HepG2 (cell line): ENCODE measurements around the gene TCN1. TPM values are rescaled to one million over a fixed set of nuclear protein-coding genes. Genes with fewer than 3 reads are reported as not detected.

ENCODE experiments used
- ATAC-seq: fragments of 200-7000 bp; cut with Tn5 transposase; 3 replicates; pipeline ENCODE4 v1.9.1; 2020; ENCODE audit warnings: mild to moderate bottlenecking, moderate library complexity
- BruUV-seq: library from RNA; stranded (reverse); fragments of 400-500 nt; replicated peaks from 2 replicates; lab custom pipeline; 2021; lab: Mats Ljungman, UMichigan
- CTCF ChIA-PET: fragments of 300-600 bp; formaldehyde crosslinking; extraction: SDS; loops from one replicate; lab custom pipeline; 2021; ENCODE audit warnings: low total read pairs, inconsistent platforms, low intra/inter-chr PET ratio; lab: Yijun Ruan, JAX
- POLR2A ChIA-PET: fragments of 350-600 bp; sonication (Branson Sonifier 250); formaldehyde crosslinking; loops from one replicate; lab custom pipeline; 2020; ENCODE audit warnings: antibody characterized with exemption, inconsistent platforms; lab: Yijun Ruan, JAX
- DNase-seq: peaks from one replicate; pipeline ENCODE4 v3.0.0-alpha.2; 2015; ENCODE audit warnings: low spot score
- FAIRE-seq: peaks from 3 replicates; lab custom pipeline; 2011; peaks lifted over from hg19 to GRCh38; lab: Jason Lieb, UNC
- H2AFZ ChIP-seq: one replicate; pipeline ENCODE4 v1.6.1; 2011; ENCODE audit warnings: low read length, inconsistent platforms
- H3K27ac ChIP-seq: fragments of 300-600 bp; 3 replicates; pipeline ENCODE4 v1.8.0; 2011; ENCODE audit warnings: mixed run types, mild to moderate bottlenecking, mixed read lengths, low read length, inconsistent platforms; ENCODE audit not compliant: insufficient read depth; ENCODE audit errors: extremely low read length
- H3K27me3 ChIP-seq, 2 experiments: fragments of 200-600 bp in 1 of 2; 2 replicates in 1 of 2; 3 replicates in 1 of 2; pipeline versions ENCODE4 v1.6.0 to v1.8.0; 2011; ENCODE audit warnings: low read length in 2 of 2, mild to moderate bottlenecking in 2 of 2, moderate library complexity in 2 of 2, inconsistent platforms in 1 of 2; ENCODE audit not compliant: insufficient read depth in 2 of 2, control insufficient read depth in 1 of 2
- H3K36me3 ChIP-seq, 2 experiments: fragments of 200-600 bp in 1 of 2; replicated peaks in 1 of 2; 2 replicates in 1 of 2; 3 replicates in 1 of 2; pipeline versions ENCODE4 v1.5.1 to v1.8.0; 2011; ENCODE audit warnings: low read length in 2 of 2, inconsistent platforms in 1 of 2; ENCODE audit not compliant: insufficient read depth in 2 of 2, control insufficient read depth in 1 of 2
- H3K4me1 ChIP-seq: 2 replicates; pipeline ENCODE4 v1.5.1; 2012; ENCODE audit warnings: low read length, inconsistent platforms; ENCODE audit not compliant: insufficient read depth
- H3K4me2 ChIP-seq: 2 replicates; pipeline ENCODE4 v1.6.0; 2011; ENCODE audit warnings: low read depth, low read length, inconsistent platforms
- H3K4me3 ChIP-seq, 3 experiments: fragments of 200-600 bp in 1 of 3; sonication (generic), shearing (Covaris generic) in 1 of 3; replicated peaks in 1 of 3; 2 replicates each; pipeline ENCODE4 v1.5.1; 2011 to 2016; ENCODE audit warnings: low read length in 3 of 3, inconsistent platforms in 2 of 3, low read depth in 2 of 3, mild to moderate bottlenecking in 2 of 3, control low read depth in 1 of 3, mixed read lengths in 1 of 3; ENCODE audit not compliant: insufficient read depth in 1 of 3
- H3K79me2 ChIP-seq: one replicate; pipeline ENCODE4 v1.6.1; 2011; ENCODE audit warnings: low read length, inconsistent platforms; ENCODE audit not compliant: insufficient read depth
- H3K9ac ChIP-seq: 2 replicates; pipeline ENCODE4 v1.6.0; 2011; ENCODE audit warnings: mild to moderate bottlenecking, low read depth, low read length, inconsistent platforms; ENCODE audit not compliant: insufficient read depth
- H3K9me3 ChIP-seq: 2 replicates; pipeline ENCODE4 v1.5.1; 2012; ENCODE audit warnings: mild to moderate bottlenecking, low read length
- H4K20me1 ChIP-seq: 2 replicates; pipeline ENCODE4 v1.6.0; 2011; ENCODE audit warnings: inconsistent platforms, mild to moderate bottlenecking, low read length, moderate library complexity; ENCODE audit not compliant: insufficient read depth
- BORCS8-MEF2B ChIP-seq: sonication (generic); formaldehyde crosslinking; IDR thresholded peaks from 2 replicates; pipeline ENCODE4 v1.8.0; 2022; ENCODE audit warnings: mild to moderate bottlenecking, missing genetic modification reagents
- DDIT3 ChIP-seq: sonication (generic); formaldehyde crosslinking; IDR thresholded peaks from 2 replicates; pipeline ENCODE4 v1.4.0; 2020; ENCODE audit warnings: mild to moderate bottlenecking, missing genetic modification reagents
- ERF ChIP-seq: IDR thresholded peaks from 2 replicates; pipeline ENCODE4 v1.6.1; 2018; ENCODE audit warnings: missing biosample characterization, missing genetic modification reagents
- GPBP1L1 ChIP-seq: sonication (generic); formaldehyde crosslinking; IDR thresholded peaks from 2 replicates; pipeline ENCODE4 v1.5.0; 2020; ENCODE audit warnings: mild to moderate bottlenecking, missing genetic modification reagents
- NFE2 ChIP-seq: sonication (generic); formaldehyde crosslinking; IDR thresholded peaks from 2 replicates; pipeline ENCODE4 v1.4.0; 2020; ENCODE audit warnings: missing genetic modification reagents
- NFIB ChIP-seq: sonication (generic); formaldehyde crosslinking; IDR thresholded peaks from 2 replicates; pipeline ENCODE4 v1.9.0; 2021; ENCODE audit warnings: missing genetic modification reagents, mild to moderate bottlenecking, borderline replicate concordance
- RAD51 ChIP-seq: fragments of 450-650 bp; IDR thresholded peaks from 2 replicates; pipeline ENCODE4 v1.6.1; 2016; ENCODE audit warnings: borderline replicate concordance
- SMAD1 ChIP-seq: sonication (generic); formaldehyde crosslinking; IDR thresholded peaks from 2 replicates; pipeline ENCODE4 v1.4.0; 2020; ENCODE audit warnings: missing genetic modification reagents, low read depth, mild to moderate bottlenecking, borderline replicate concordance
- TCF12 ChIP-seq, 2 experiments: fragments of 450-650 bp in 1 of 2; sonication (generic) in 1 of 2; formaldehyde crosslinking in 1 of 2; IDR thresholded peaks; 2 replicates each; pipeline versions ENCODE4 v1.6.1 to v1.8.0; 2017 to 2022; ENCODE audit warnings: antibody characterized with exemption in 1 of 2, mild to moderate bottlenecking in 1 of 2, missing genetic modification reagents in 1 of 2, moderate library complexity in 1 of 2
- ZBTB7A ChIP-seq: sonication (generic); formaldehyde crosslinking; IDR thresholded peaks from 2 replicates; pipeline ENCODE4 v1.8.0; 2022; ENCODE audit warnings: mild to moderate bottlenecking, missing genetic modification reagents
- ZKSCAN1 ChIP-seq: fragments of 150-350 bp; IDR thresholded peaks from 2 replicates; pipeline ENCODE4 v1.6.1; 2014; ENCODE audit warnings: low read length
- ZNF121 ChIP-seq: sonication (generic); formaldehyde crosslinking; IDR thresholded peaks from 2 replicates; pipeline ENCODE4 v1.5.0; 2020; ENCODE audit warnings: mild to moderate bottlenecking, missing genetic modification reagents
- ZNF124 ChIP-seq: sonication (generic); formaldehyde crosslinking; IDR thresholded peaks from 2 replicates; pipeline ENCODE4 v1.4.0; 2020; ENCODE audit warnings: missing genetic modification reagents
- ZNF326 ChIP-seq: sonication (generic); formaldehyde crosslinking; IDR thresholded peaks from 2 replicates; pipeline ENCODE4 v1.4.0; 2020; ENCODE audit warnings: missing genetic modification reagents, borderline replicate concordance
- ZNF737 ChIP-seq: sonication (generic); formaldehyde crosslinking; IDR thresholded peaks from 2 replicates; pipeline ENCODE4 v1.5.0; 2020; ENCODE audit warnings: missing genetic modification reagents, mild to moderate bottlenecking, borderline replicate concordance
- ZNF772 ChIP-seq: sonication (generic); formaldehyde crosslinking; IDR thresholded peaks from 2 replicates; pipeline ENCODE4 v1.5.0; 2020; ENCODE audit warnings: mild to moderate bottlenecking, missing genetic modification reagents
- ZNF781 ChIP-seq: sonication (generic); formaldehyde crosslinking; IDR thresholded peaks from 2 replicates; pipeline ENCODE4 v1.5.1; 2020; ENCODE audit warnings: borderline replicate concordance, mild to moderate bottlenecking, missing genetic modification reagents; ENCODE audit errors: not compliant biosample characterization
- ZSCAN31 ChIP-seq: sonication (generic); formaldehyde crosslinking; IDR thresholded peaks from 2 replicates; pipeline ENCODE4 v1.5.0; 2020; ENCODE audit warnings: low read depth, mild to moderate bottlenecking, missing genetic modification reagents
- in situ Hi-C: cut with HindIII; loops from 2 replicates; pipeline ENCODE4 v1.10.0; 2017; ENCODE audit warnings: low pct_unique_long_range_greater_than_20kb; ENCODE audit not compliant: extremely low pct_ligation_motif_present
- intact Hi-C: fragments of 100-400 bp; cut with micrococcal nuclease; formaldehyde crosslinking; loops from one replicate; pipeline ENCODE4 v1.10.0; 2022; ENCODE audit not compliant: unreplicated experiment
- polyA plus RNA-seq, 8 experiments: library from polyadenylated mRNA; depleted of rRNA in 3 of 8; stranded (reverse) in 7 of 8; unstranded in 1 of 8; fragments of >200 nt; fragmentation: Illumina TruSeq in 4 of 8; extraction: Trizol in 4 of 8; gene quantifications; 2 replicates each; pipeline versions ENCODE4 v1.2.1 to v1.2.3, GENCODE V29; 2011 to 2016; ENCODE audit warnings: low read depth in 4 of 8, missing spikeins in 1 of 8, mixed read lengths in 1 of 8; ENCODE audit not compliant: insufficient read depth in 1 of 8
- total RNA-seq, 5 experiments: library from RNA; depleted of rRNA; stranded (reverse); fragments of >200 nt; fragmentation: Illumina TruSeq; extraction: Trizol; gene quantifications; 2 replicates each; pipeline ENCODE4 v1.2.3, GENCODE V29; 2016; ENCODE audit warnings: low read depth in 1 of 5
- TF ChIP-seq, protein P1 (sequence below): sonication (generic); formaldehyde crosslinking; IDR thresholded peaks from 2 replicates; pipeline ENCODE4 v1.4.0; 2020; ENCODE audit warnings: mild to moderate bottlenecking, missing genetic modification reagents

Gene TCN1
- total and polyA plus RNA-seq, 2 of the 13 experiments (the other 11 are each of a cell fraction or from before 2014, with no cell fraction given): not detected

DNA sequence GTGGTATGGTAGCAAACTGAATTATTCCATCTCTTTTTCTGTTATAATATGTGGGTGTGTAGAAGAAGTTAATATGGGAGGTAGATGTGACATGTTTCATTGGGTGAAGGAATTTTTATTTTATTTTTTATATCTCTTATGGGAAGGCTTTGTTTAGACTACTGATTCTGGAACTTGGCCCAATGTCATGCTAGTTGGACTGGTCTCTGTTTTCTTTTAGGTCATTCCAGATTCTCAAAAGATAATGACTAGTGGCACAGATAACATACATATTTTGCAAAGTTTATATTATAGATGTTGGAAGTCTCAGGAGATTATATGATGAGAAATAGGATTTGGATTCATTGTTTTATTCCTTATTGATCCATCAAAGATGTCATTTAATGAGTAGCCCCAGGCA, 11.0 kb upstream of the TCN1 start:
- POLR2A ChIA-PET: no interaction called here
- no peak for TF ChIP-seq BORCS8-MEF2B (CRISPR knock-in tag)
- TF ChIP-seq GPBP1L1: no peak
- TF ChIP-seq, protein P1, sequence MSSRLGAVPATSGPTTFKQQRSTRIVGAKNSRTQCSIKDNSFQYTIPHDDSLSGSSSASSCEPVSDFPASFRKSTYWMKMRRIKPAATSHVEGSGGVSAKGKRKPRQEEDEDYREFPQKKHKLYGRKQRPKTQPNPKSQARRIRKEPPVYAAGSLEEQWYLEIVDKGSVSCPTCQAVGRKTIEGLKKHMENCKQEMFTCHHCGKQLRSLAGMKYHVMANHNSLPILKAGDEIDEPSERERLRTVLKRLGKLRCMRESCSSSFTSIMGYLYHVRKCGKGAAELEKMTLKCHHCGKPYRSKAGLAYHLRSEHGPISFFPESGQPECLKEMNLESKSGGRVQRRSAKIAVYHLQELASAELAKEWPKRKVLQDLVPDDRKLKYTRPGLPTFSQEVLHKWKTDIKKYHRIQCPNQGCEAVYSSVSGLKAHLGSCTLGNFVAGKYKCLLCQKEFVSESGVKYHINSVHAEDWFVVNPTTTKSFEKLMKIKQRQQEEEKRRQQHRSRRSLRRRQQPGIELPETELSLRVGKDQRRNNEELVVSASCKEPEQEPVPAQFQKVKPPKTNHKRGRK (CRISPR knock-in tag): no peak
- TF ChIP-seq ZNF781 (CRISPR knock-in tag): no peak
- TF ChIP-seq NFE2: no peak
- TF ChIP-seq ZNF326 (CRISPR knock-in tag): no peak
- no peak for TF ChIP-seq TCF12 (IDR thresholded peaks at IDR 0.05)
- TF ChIP-seq TCF12 (CRISPR knock-in tag; IDR thresholded peaks at IDR 0.05): no peak
- no peak for TF ChIP-seq ZBTB7A (CRISPR knock-in tag)
- no peak for TF ChIP-seq ZNF737 (CRISPR knock-in tag)
- no peak for TF ChIP-seq NFIB (CRISPR knock-in tag)
- TF ChIP-seq ZNF124: no peak
- TF ChIP-seq RAD51: no peak
- TF ChIP-seq ZKSCAN1: no peak
- TF ChIP-seq DDIT3 (CRISPR knock-in tag): no peak
- TF ChIP-seq ZSCAN31 (CRISPR knock-in tag): no peak
- no peak for TF ChIP-seq ERF (CRISPR knock-in tag)
- TF ChIP-seq ZNF121 (CRISPR knock-in tag): no peak
- no peak for TF ChIP-seq ZNF772 (CRISPR knock-in tag)
- no peak for TF ChIP-seq SMAD1 (CRISPR knock-in tag)
- TF ChIP-seq, all 625 proteins: peak for 0
- Histone ChIP-seq H4K20me1 (no peaks in the 10 kb centered on the region), H3K27ac (no peak overlapping the region), H3K9ac (no peak overlapping the region), H3K4me2 (no peak overlapping the region), H3K4me1 (peaks cover 10% of the 10 kb centered on the region), H3K79me2 (no peaks in the 10 kb centered on the region), H3K4me3 (no peak overlapping the region), H3K27me3 (no peaks in the 10 kb centered on the region), H2AFZ (no peak overlapping the region), H3K9me3 (no peaks in the 10 kb centered on the region), H3K36me3 (no peaks in the 10 kb centered on the region)
- no peak for DNase-seq
- in situ Hi-C loops: no loop called here
- FAIRE-seq: no peak
- BruUV-seq: no TSS peak
- CTCF ChIA-PET: no interaction called here
- ATAC-seq: no peak
- intact Hi-C loops: no loop called here
